ENCODE results near the gene PSMB10. TPM values are rescaled to one million over a fixed set of nuclear protein-coding genes. Genes with fewer than 3 reads are reported as not detected.

Gene PSMB10
- total and polyA plus RNA-seq, 2 of the 4 experiments (the other 2 are of a cell fraction): 28.7 to 36.7 TPM

DNA sequence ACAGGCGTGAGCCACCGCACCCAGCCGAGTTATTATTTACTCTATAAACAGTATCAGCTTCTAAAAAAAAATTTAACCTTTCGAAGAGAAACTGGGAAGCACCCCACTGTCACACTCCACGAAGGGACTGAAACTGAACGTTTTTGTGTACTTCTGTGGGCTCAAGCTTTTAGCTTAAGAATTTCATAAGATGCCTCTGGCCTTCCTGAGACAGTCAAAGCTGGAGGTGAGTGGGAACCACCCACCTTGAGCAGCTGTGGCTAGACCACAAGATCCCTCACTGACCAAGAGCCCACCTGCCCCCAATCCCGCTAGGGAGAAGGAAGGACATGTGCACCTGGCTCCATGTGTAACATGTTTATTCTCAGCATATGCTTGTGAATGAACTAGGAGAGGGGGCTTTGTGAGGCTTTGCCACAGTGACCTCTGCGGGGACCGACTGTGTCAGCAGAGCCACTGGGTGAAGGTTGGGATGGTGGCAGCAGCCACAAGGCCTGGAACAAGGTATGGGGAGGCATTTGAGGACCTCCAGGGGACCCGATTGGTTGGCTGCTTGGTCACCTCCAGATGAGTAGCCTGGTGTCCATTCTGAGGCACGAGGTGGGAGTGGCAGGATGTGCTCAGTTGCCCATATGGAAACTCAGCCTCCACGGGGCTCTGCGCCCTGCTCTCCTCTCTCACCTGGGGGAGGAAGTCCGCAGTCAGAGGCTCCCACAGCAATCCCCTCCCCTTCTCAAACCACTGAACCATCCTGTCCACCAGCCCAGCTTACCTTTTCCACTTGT is 38.9 kb upstream of the PSMB10 start:
- no peak for ATAC-seq (ENCODE audit: low read depth)
- DNase-seq: no peak
- dilution Hi-C loops (cut with HindIII; ENCODE audit: low sequenced_read_pairs, unreplicated experiment) (no loop called here), intact Hi-C loops (cut with micrococcal nuclease) (no loop called here), in situ Hi-C loops (cut with MboI; ENCODE audit: low sequenced_read_pairs) (no loop called here)
- Histone ChIP-seq H4K91ac (ENCODE audit: insufficient read depth, low read depth, low read length) (no peak overlapping the region), H3K4ac (ENCODE audit: low read depth, low read length) (no peak overlapping the region), H3K79me1 (ENCODE audit: low read depth in 1 of 2, low read length in 2 of 2) (no peaks in the 10 kb centered on the region), H3K9me1 (ENCODE audit: insufficient read depth, low read length) (no peaks in the 10 kb centered on the region), H3K18ac (ENCODE audit: low read depth, low read length) (no peak overlapping the region), H2AK9ac (replicated peaks; ENCODE audit: low read depth, low read length, poor library complexity) (no peak overlapping the region), H3K23ac (ENCODE audit: low read depth, low read length) (no peak overlapping the region), H3K9ac (ENCODE audit: low read depth, low read length) (no peak overlapping the region), H3K4me3 (ENCODE audit: insufficient read depth, low read depth, low read length) (no peak overlapping the region), H4K20me1 (ENCODE audit: insufficient read depth, low read length) (no peaks in the 10 kb centered on the region; the same call in 1 of the 2 replicates), H3K4me2 (ENCODE audit: low read depth, low read length) (no peak overlapping the region), H3K4me1 (ENCODE audit: control insufficient read depth, insufficient read depth, low read length) (no peaks in the 10 kb centered on the region), H2BK5ac (ENCODE audit: low read depth, low read length, poor library complexity, severe bottlenecking) (no peak overlapping the region), H3K27ac (ENCODE audit: insufficient read depth, low read length) (no peak overlapping the region), H3K14ac (replicated peaks; ENCODE audit: low read depth, low read length) (no peak overlapping the region), H2AFZ (replicated peaks; ENCODE audit: low read length, poor library complexity) (no peak overlapping the region), H3K9me3 (ENCODE audit: control insufficient read depth, insufficient read depth, low read length) (no peaks in the 10 kb centered on the region), H2BK15ac (ENCODE audit: low read depth, low read length) (no peak overlapping the region), H2BK20ac (ENCODE audit: low read depth, low read length) (no peak overlapping the region), H3K36me3 (ENCODE audit: control insufficient read depth, insufficient read depth, low read length) (no peaks in the 10 kb centered on the region), H4K5ac (ENCODE audit: low read depth, low read length) (no peak overlapping the region), H3K56ac (ENCODE audit: extremely low read depth, insufficient read depth, low read length) (no peak overlapping the region), H2BK120ac (ENCODE audit: low read depth, low read length) (no peak overlapping the region), H4K8ac (ENCODE audit: low read depth in 2 of 2, low read length in 2 of 2) (no peak overlapping the region), H3K27me3 (ENCODE audit: control insufficient read depth, insufficient read depth, low read length) (peaks cover 29% of the 10 kb centered on the region), H2AK5ac (ENCODE audit: low read depth, low read length) (no peak overlapping the region)
- CTCF ChIA-PET: no interaction called here
- 78% methylated on average over 4 of the region's 14 CpGs; no CpG with 5 or more reads in 1 of the 2 experiments for WGBS, 2 experiments (ENCODE audit: extremely low coverage in 2 of 2, insufficient read length in 1 of 2)
- no peak for TF ChIP-seq NFE2L2 (IDR thresholded peaks at IDR 0.05; ENCODE audit: low read depth, low read length)
- no peak for TF ChIP-seq ELK1 (IDR thresholded peaks at IDR 0.05; ENCODE audit: borderline replicate concordance, low read depth, low read length)
- no peak for TF ChIP-seq CTCF (conservative IDR thresholded peaks at IDR 0.05; ENCODE audit: low read depth, low read length)
- TF ChIP-seq FOS (IDR thresholded peaks at IDR 0.05; ENCODE audit: low read depth, low read length): no peak
- TF ChIP-seq, protein P1, sequence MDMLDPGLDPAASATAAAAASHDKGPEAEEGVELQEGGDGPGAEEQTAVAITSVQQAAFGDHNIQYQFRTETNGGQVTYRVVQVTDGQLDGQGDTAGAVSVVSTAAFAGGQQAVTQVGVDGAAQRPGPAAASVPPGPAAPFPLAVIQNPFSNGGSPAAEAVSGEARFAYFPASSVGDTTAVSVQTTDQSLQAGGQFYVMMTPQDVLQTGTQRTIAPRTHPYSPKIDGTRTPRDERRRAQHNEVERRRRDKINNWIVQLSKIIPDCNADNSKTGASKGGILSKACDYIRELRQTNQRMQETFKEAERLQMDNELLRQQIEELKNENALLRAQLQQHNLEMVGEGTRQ (IDR thresholded peaks at IDR 0.05; ENCODE audit: low read depth, low read length): no peak
- TF ChIP-seq MAFK (IDR thresholded peaks at IDR 0.05; ENCODE audit: low read depth, low read length): no peak
- TF ChIP-seq BHLHE40 (IDR thresholded peaks at IDR 0.05; ENCODE audit: low read depth, low read length): no peak
- no peak for TF ChIP-seq RCOR1 (IDR thresholded peaks at IDR 0.05; ENCODE audit: insufficient replicate concordance, low read length)
- no peak for TF ChIP-seq RFX5 (IDR thresholded peaks at IDR 0.05; ENCODE audit: low read depth, low read length)
- POLR2A ChIA-PET (ENCODE audit: unreplicated experiment): no interaction called here
- no TSS peak for BruUV-seq (replicated peaks)

Data from IMR-90 (cell line).